CD14-positive monocyte (primary cell): ENCODE data around the gene MUCL1. TPM values are rescaled to one million over a fixed set of nuclear protein-coding genes. Genes with fewer than 3 reads are reported as not detected.
A peak's percentile ranks its signal among the peaks of the same experiment; 100 is the strongest.

ENCODE experiments used
- DNase-seq, 3 donors: peaks; one replicate each; pipeline ENCODE4 v3.0.0-alpha.2; 2011 to 2022
- H2AFZ ChIP-seq: 2 replicates; pipeline ENCODE4 v1.6.0; 2012; ENCODE audit warnings: mild to moderate bottlenecking, low read depth, low read length, inconsistent platforms; ENCODE audit not compliant: insufficient read depth, poor library complexity, severe bottlenecking
- H3K27ac ChIP-seq, 2 donors: 1 replicate in 1 of 2; 2 replicates in 1 of 2; pipeline ENCODE4 v1.5.1; 2012 to 2013; ENCODE audit warnings: low read length in 2 of 2, control low read depth in 1 of 2, inconsistent platforms in 1 of 2, low read depth in 1 of 2, mild to moderate bottlenecking in 1 of 2
- H3K27me3 ChIP-seq, 2 donors: one replicate each; pipeline versions ENCODE4 v1.6.0 to v1.6.1; 2011 to 2013; ENCODE audit warnings: low read length in 2 of 2; ENCODE audit not compliant: control insufficient read depth in 2 of 2, insufficient read depth in 2 of 2
- H3K36me3 ChIP-seq, 2 donors: replicated peaks in 1 of 2; 1 replicate in 1 of 2; 2 replicates in 1 of 2; pipeline versions ENCODE4 v1.5.1 to v1.6.1; 2012 to 2013; ENCODE audit warnings: low read length in 2 of 2, control low read depth in 1 of 2, inconsistent platforms in 1 of 2, mild to moderate bottlenecking in 1 of 2; ENCODE audit not compliant: insufficient read depth in 2 of 2, control insufficient read depth in 1 of 2
- H3K4me1 ChIP-seq, 2 donors: 1 replicate in 1 of 2; 2 replicates in 1 of 2; pipeline versions ENCODE4 v1.5.1 to v1.6.1; 2012 to 2013; ENCODE audit warnings: low read length in 2 of 2, control low read depth in 1 of 2, inconsistent platforms in 1 of 2, mild to moderate bottlenecking in 1 of 2, moderate library complexity in 1 of 2; ENCODE audit not compliant: insufficient read depth in 2 of 2, control insufficient read depth in 1 of 2
- H3K4me2 ChIP-seq: replicated peaks from 2 replicates; pipeline ENCODE3; 2012; ENCODE audit warnings: low read length, moderate library complexity, mild to moderate bottlenecking; ENCODE audit not compliant: poor library complexity, severe bottlenecking; ENCODE audit errors: extremely low read depth
- H3K4me3 ChIP-seq, 3 experiments: fragments of 200-600 bp in 1 of 3; sonication (generic) in 1 of 3; replicated peaks in 1 of 3; 1 replicate in 2 of 3; 2 replicates in 1 of 3; pipeline ENCODE4 v1.5.1; 2011 to 2013; ENCODE audit warnings: low read length in 3 of 3, mild to moderate bottlenecking in 3 of 3, control low read depth in 2 of 3, low read depth in 2 of 3, inconsistent platforms in 1 of 3, moderate library complexity in 1 of 3
- H3K79me2 ChIP-seq: 2 replicates; pipeline ENCODE4 v1.6.0; 2012; ENCODE audit warnings: mild to moderate bottlenecking, control low read depth, inconsistent platforms, low read length, moderate library complexity; ENCODE audit not compliant: insufficient read depth
- H3K9ac ChIP-seq: 2 replicates; pipeline ENCODE4 v1.6.0; 2017; ENCODE audit warnings: low read length, mild to moderate bottlenecking; ENCODE audit not compliant: insufficient read depth, poor library complexity, severe bottlenecking
- H3K9me3 ChIP-seq, 2 donors: replicated peaks in 1 of 2; 1 replicate in 1 of 2; 2 replicates in 1 of 2; pipeline versions ENCODE4 v1.5.1 to v1.6.1; 2012 to 2013; ENCODE audit warnings: low read length in 2 of 2, control low read depth in 1 of 2; ENCODE audit not compliant: control insufficient read depth in 1 of 2, insufficient read depth in 1 of 2
- H4K20me1 ChIP-seq: 2 replicates; pipeline ENCODE4 v1.6.0; 2012; ENCODE audit warnings: mild to moderate bottlenecking, low read length, control low read depth, moderate library complexity; ENCODE audit not compliant: insufficient read depth
- H3K27ac Mint-ChIP-seq, 7 donors: one replicate each; pipeline ENCODE4 v1.8.0; 2020; ENCODE audit warnings: mild to moderate bottlenecking in 7 of 7, mixed read lengths in 7 of 7, moderate library complexity in 6 of 7, inconsistent platforms in 2 of 7
- H3K27me3 Mint-ChIP-seq, 3 donors: one replicate each; pipeline ENCODE4 v1.8.0; 2021 to 2022; ENCODE audit warnings: low read depth in 3 of 3, mild to moderate bottlenecking in 3 of 3, mixed read lengths in 3 of 3, moderate library complexity in 3 of 3, inconsistent platforms in 1 of 3
- H3K36me3 Mint-ChIP-seq, 2 donors: one replicate each; pipeline ENCODE4 v1.8.0; 2020; ENCODE audit warnings: mixed read lengths in 2 of 2, inconsistent platforms in 1 of 2, mild to moderate bottlenecking in 1 of 2
- H3K4me1 Mint-ChIP-seq: one replicate; pipeline ENCODE4 v1.8.0; 2020; ENCODE audit warnings: mild to moderate bottlenecking, mixed read lengths
- H3K4me3 Mint-ChIP-seq, 2 donors: one replicate each; pipeline ENCODE4 v1.8.0; 2020; ENCODE audit warnings: mild to moderate bottlenecking in 2 of 2, mixed read lengths in 2 of 2, moderate library complexity in 1 of 2
- H3K9me3 Mint-ChIP-seq, 7 donors: one replicate each; pipeline ENCODE4 v1.8.0; 2020 to 2022; ENCODE audit warnings: mixed read lengths in 7 of 7, mild to moderate bottlenecking in 6 of 7, moderate library complexity in 6 of 7, inconsistent platforms in 2 of 7
- WGBS: methylation state at CpG from one replicate; pipeline ENCODE4 v1.1.5; 2013; ENCODE audit warnings: missing lambda C conversion rate; ENCODE audit not compliant: insufficient coverage; 5-methylcytosine and 5-hydroxymethylcytosine counted together
- intact Hi-C, 2 donors: fragments of 100-400 bp; cut with micrococcal nuclease; formaldehyde crosslinking; loops; one replicate each; pipeline versions ENCODE4 v1.15.0 to v1.15.1; 2023
- polyA plus RNA-seq, 3 donors: library from polyadenylated mRNA; depleted of rRNA in 1 of 3; unstranded in 2 of 3; stranded (reverse) in 1 of 3; fragments of 300-500 nt in 2 of 3; fragments of >200 nt in 1 of 3; fragmentation: Illumina TruSeq in 2 of 3; gene quantifications; 1 replicate in 2 of 3; 2 replicates in 1 of 3; pipeline ENCODE4 v1.2.3, GENCODE V29; 2012 to 2021
- TF ChIP-seq, protein P1 (sequence below): fragments of 200-600 bp; IDR thresholded peaks from one replicate; pipeline ENCODE4 v1.8.0; 2022; ENCODE audit warnings: antibody characterized with exemption, mild to moderate bottlenecking

Gene MUCL1
- polyA plus RNA-seq, 3 donors = not detected

DNA sequence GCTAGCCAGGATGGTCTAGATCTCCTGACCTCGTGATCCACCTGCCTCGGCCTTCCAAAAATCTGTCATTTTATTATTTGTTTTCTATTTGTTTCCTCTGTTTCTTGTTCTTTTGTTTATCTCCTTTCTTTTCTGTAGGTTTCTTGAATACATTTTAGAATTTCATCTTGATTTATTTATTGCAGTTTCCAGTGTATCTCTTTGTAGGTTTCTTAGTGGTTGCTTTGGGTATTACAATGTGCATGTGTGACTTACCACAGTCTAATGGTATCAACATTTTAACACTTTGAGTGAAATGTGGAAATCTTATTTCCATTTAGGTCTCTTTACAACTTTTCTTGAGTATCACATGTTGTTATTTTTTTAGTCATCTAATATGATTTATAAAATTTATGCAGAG, 29.9 kb upstream of the MUCL1 start:
- no peak overlapping the region for H3K4me2 ChIP-seq
- peaks cover 0 to 1% of the 10 kb centered on the region in 2 donors for H3K36me3 Mint-ChIP-seq
- peaks cover 0 to 2% (median 1%) of the 10 kb centered on the region in 3 donors for H3K27me3 Mint-ChIP-seq
- no peaks in the 10 kb centered on the region for H4K20me1 ChIP-seq
- no peak overlapping the region for H3K27ac ChIP-seq
- TF ChIP-seq, protein P1, sequence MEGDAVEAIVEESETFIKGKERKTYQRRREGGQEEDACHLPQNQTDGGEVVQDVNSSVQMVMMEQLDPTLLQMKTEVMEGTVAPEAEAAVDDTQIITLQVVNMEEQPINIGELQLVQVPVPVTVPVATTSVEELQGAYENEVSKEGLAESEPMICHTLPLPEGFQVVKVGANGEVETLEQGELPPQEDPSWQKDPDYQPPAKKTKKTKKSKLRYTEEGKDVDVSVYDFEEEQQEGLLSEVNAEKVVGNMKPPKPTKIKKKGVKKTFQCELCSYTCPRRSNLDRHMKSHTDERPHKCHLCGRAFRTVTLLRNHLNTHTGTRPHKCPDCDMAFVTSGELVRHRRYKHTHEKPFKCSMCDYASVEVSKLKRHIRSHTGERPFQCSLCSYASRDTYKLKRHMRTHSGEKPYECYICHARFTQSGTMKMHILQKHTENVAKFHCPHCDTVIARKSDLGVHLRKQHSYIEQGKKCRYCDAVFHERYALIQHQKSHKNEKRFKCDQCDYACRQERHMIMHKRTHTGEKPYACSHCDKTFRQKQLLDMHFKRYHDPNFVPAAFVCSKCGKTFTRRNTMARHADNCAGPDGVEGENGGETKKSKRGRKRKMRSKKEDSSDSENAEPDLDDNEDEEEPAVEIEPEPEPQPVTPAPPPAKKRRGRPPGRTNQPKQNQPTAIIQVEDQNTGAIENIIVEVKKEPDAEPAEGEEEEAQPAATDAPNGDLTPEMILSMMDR = peak; percentile 63
- H3K9me3 ChIP-seq = peaks cover 14 to 27% of the 10 kb centered on the region in 2 donors
- no peak overlapping the region for H3K4me3 ChIP-seq
- H3K79me2 ChIP-seq = no peaks in the 10 kb centered on the region
- no peak overlapping the region for H3K9ac ChIP-seq
- no peak overlapping the region for H3K27ac Mint-ChIP-seq
- no peak overlapping the region for H2AFZ ChIP-seq
- intact Hi-C loops = no loop called here
- no peaks in the 10 kb centered on the region for H3K27me3 ChIP-seq
- peaks cover 10% of the 10 kb centered on the region for H3K4me1 Mint-ChIP-seq
- no peak overlapping the region for H3K4me3 Mint-ChIP-seq
- no peaks in the 10 kb centered on the region for H3K36me3 ChIP-seq
- DNase-seq = no peak
- H3K4me1 ChIP-seq = peaks cover 0 to 3% of the 10 kb centered on the region in 2 donors
- H3K9me3 Mint-ChIP-seq = peaks cover 12 to 32% (median 24%) of the 10 kb centered on the region in 7 donors
- WGBS = no CpG with 5 or more reads among the region's 2 CpGs

DNA sequence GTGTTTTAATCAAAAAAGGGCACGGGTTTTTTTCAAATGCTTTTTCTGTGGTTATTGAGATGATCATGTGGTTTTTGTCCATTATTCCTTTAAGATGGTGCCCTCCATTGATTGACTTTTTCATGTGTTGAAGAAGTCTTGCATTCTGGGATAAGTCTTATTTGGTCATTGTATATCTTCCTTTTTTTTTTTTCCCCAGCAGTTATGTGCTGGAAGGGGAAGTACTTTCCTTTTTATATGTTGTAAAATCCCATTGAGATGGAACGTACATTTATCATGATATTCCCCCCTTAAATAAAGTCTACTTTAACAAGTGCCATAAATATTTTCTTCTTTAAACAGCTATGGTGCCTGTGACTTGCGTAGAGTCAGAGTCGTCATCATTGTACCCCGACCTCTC, 24.8 kb upstream of the MUCL1 start:
- no peaks in the 10 kb centered on the region for H3K79me2 ChIP-seq
- intact Hi-C loops = no loop called here
- H2AFZ ChIP-seq = no peak overlapping the region
- H3K27me3 ChIP-seq = no peaks in the 10 kb centered on the region
- TF ChIP-seq, protein P1 = no peak
- Mint-ChIP-seq H3K9me3 (peaks cover 0 to 9% (median 2%) of the 10 kb centered on the region in 7 donors), H3K27ac (no peak overlapping the region), H3K36me3 (peaks cover 0 to 4% of the 10 kb centered on the region in 2 donors), H3K27me3 (peaks cover 1 to 2% (median 1%) of the 10 kb centered on the region in 3 donors), H3K4me1 (peaks cover 29% of the 10 kb centered on the region), H3K4me3 (no peak overlapping the region)
- H4K20me1 ChIP-seq = no peaks in the 10 kb centered on the region
- no peak overlapping the region for H3K4me2 ChIP-seq
- no peaks in the 10 kb centered on the region for H3K9me3 ChIP-seq
- no peak for DNase-seq
- H3K4me1 ChIP-seq = peaks cover 16 to 18% of the 10 kb centered on the region in 2 donors
- 100% methylated on average over 3 of the region's 5 CpGs for WGBS
- H3K36me3 ChIP-seq = no peaks in the 10 kb centered on the region
- no peak overlapping the region for H3K27ac ChIP-seq
- H3K9ac ChIP-seq = no peak overlapping the region
- H3K4me3 ChIP-seq = no peak overlapping the region
